ENCODE measurements around the gene SYT14.

Gene SYT14

GRCh38 chr1:209989525-209989924, 51.5 kb downstream of the SYT14 start:
- TF ChIP-seq, protein P1, sequence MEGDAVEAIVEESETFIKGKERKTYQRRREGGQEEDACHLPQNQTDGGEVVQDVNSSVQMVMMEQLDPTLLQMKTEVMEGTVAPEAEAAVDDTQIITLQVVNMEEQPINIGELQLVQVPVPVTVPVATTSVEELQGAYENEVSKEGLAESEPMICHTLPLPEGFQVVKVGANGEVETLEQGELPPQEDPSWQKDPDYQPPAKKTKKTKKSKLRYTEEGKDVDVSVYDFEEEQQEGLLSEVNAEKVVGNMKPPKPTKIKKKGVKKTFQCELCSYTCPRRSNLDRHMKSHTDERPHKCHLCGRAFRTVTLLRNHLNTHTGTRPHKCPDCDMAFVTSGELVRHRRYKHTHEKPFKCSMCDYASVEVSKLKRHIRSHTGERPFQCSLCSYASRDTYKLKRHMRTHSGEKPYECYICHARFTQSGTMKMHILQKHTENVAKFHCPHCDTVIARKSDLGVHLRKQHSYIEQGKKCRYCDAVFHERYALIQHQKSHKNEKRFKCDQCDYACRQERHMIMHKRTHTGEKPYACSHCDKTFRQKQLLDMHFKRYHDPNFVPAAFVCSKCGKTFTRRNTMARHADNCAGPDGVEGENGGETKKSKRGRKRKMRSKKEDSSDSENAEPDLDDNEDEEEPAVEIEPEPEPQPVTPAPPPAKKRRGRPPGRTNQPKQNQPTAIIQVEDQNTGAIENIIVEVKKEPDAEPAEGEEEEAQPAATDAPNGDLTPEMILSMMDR (IDR thresholded peaks at IDR 0.05; ENCODE audit: low read depth, low read length): peak; percentile 14
- DNase-seq (ENCODE audit: low read depth in 2 of 2): peak; percentile 44 to 53

GRCh38 chr1:209993061-209993830, 55.2 kb downstream of the SYT14 start:
- TF ChIP-seq, protein P1 (IDR thresholded peaks at IDR 0.05; ENCODE audit: low read depth, low read length): no peak
- no peak for DNase-seq (ENCODE audit: low read depth in 2 of 2)
- H3K4me3 ChIP-seq (replicated peaks in 1 of 2; ENCODE audit: low read depth in 2 of 2, low read length in 2 of 2): no peak overlapping the region

More at GRCh38 chr1:209989525-209989924, 51.5 kb downstream of the SYT14 start:
- H3K4me3 ChIP-seq (replicated peaks in 1 of 2; ENCODE audit: low read depth in 2 of 2, low read length in 2 of 2): no peak overlapping the region

- TF ChIP-seq, protein P1 (IDR thresholded peaks at IDR 0.05; ENCODE audit: low read depth, low read length): no peak
- no peak for DNase-seq (ENCODE audit: low read depth in 2 of 2)
- H3K4me3 ChIP-seq (replicated peaks in 1 of 2; ENCODE audit: low read depth in 2 of 2, low read length in 2 of 2): no peak overlapping the region
Observed at GRCh38 chr1:209996348-209996747, 58.3 kb downstream of the SYT14 start.

DNA sequence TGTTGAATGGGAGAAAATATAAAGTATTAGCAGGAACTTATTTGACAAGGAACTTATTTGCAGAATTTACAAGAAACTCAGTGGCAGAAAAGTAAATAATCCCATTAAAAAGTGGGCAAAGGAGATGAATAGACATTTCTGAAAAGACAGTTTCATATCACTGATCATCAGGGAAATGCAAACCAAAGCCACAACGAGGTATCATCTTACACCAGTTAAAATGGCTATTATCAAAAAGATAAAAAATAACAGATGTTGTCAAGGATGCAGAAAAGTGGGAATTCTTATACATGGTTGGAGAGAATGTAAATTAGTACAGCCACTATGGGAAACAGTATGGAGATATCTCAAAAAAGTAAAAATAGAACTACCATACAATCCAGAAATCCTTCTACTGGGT, 61.0 kb downstream of the SYT14 start:
- no peak overlapping the region for H3K4me3 ChIP-seq (replicated peaks in 1 of 2; ENCODE audit: low read depth in 2 of 2, low read length in 2 of 2)
- DNase-seq (ENCODE audit: low read depth in 2 of 2): no peak
- TF ChIP-seq, protein P1 (IDR thresholded peaks at IDR 0.05; ENCODE audit: low read depth, low read length): no peak

DNA sequence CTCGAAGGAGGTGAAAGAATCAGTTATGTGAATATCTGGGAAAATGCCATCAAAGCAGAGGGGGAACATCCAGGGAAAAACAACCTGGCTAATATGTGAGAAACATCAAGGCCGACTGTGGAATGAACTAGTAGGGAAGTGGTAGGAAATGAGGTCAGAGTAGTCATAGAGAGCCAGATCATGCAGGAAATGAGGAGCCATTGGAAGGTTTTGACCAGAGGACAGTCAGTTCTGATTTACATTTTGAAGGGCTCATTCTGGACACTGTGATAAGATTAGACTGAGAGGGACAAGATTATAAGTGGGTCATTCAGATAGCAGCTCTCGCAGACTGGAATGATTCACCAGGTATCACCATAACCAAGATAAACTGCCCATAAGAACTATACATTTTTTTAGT, 63.7 kb downstream of the SYT14 start:
- TF ChIP-seq, protein P1 (IDR thresholded peaks at IDR 0.05; ENCODE audit: low read depth, low read length): no peak
- peak; percentile 21 to 49 for DNase-seq (ENCODE audit: low read depth in 2 of 2)
- no peak overlapping the region for H3K4me3 ChIP-seq (replicated peaks in 1 of 2; ENCODE audit: low read depth in 2 of 2, low read length in 2 of 2)

DNA sequence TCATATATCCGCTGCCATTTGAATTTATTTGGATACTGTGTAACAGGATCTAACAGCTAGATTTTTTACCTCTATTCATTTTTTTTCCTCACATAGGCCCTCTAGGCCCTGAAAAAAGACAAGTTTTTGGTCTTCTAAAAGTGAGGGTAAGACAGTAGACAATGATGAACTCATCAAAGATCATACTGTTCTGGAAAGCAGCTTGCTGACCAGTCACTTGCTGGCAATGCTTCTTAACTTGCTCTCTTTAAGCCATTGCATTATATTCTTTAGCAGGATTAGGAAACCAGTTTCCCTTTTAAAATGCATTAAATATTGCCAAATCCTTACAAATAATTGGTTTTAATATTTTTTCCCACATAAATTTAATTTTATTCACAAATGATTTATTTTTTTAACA, 65.5 kb downstream of the SYT14 start:
- peak in 1 of 2 donors; percentile 41 for DNase-seq (ENCODE audit: low read depth in 2 of 2)
- no peak overlapping the region for H3K4me3 ChIP-seq (replicated peaks in 1 of 2; ENCODE audit: low read depth in 2 of 2, low read length in 2 of 2)
- TF ChIP-seq, protein P1 (IDR thresholded peaks at IDR 0.05; ENCODE audit: low read depth, low read length): no peak
